SK-N-MC (cell line): ENCODE data around the gene NHSL2.

Experiments used
- EZH2 ChIP-seq: fragments of 200-600 bp; sonication (generic); IDR thresholded peaks from one replicate; pipeline ENCODE4 v1.6.1; 2017; ENCODE audit warnings: antibody characterized with exemption
- FOXP2 ChIP-seq: optimal IDR thresholded peaks from 2 replicates; pipeline ENCODE3; 2011; ENCODE audit warnings: mild to moderate bottlenecking, moderate library complexity; ENCODE audit not compliant: insufficient read depth; ENCODE audit errors: extremely low read length, control extremely low read depth
- POLR2AphosphoS5 ChIP-seq: IDR thresholded peaks from 2 replicates; pipeline ENCODE4 v1.6.1; 2012; ENCODE audit warnings: mild to moderate bottlenecking, low read depth, low read length, borderline replicate concordance

DNA sequence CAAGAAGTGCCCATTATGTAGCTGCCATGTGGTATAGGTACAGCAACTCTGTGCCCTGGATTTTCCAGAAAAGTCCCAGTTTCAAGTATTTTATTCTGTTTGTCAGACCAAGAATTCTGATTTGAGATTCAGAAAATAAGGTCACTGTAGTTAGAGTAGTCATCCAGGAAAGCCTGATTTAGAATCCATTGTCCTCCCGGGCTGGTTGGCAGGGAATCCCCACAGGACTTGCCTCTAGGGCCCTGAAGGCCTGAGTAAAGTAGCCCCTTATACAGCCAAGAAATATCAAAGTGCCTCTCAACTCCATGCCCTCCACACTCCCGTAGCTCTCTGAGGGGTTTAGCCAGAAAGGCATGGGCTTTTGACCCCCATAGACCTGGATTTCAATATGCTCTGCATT is 184.7 kb downstream of the NHSL2 start:
- TF ChIP-seq EZH2 (no peak), POLR2AphosphoS5 (no peak), FOXP2 (no peak)
